ENCODE measurements around the gene DOK5. TPM values are rescaled to one million over a fixed set of nuclear protein-coding genes. Genes with fewer than 3 reads are reported as not detected.

The DOK5 gene
- polyA plus RNA-seq, 1 of the 3 experiments (the other 2 are of a cell fraction) = 12.4 TPM

- no peak for TF ChIP-seq EZH2phosphoT487 (IDR thresholded peaks at IDR 0.05; ENCODE audit: borderline replicate concordance, low read depth)
- TF ChIP-seq SIN3A (IDR thresholded peaks at IDR 0.05; ENCODE audit: borderline replicate concordance, low read depth, low read length) = no peak
- no peak for TF ChIP-seq TEAD4 (IDR thresholded peaks at IDR 0.05; ENCODE audit: borderline replicate concordance, insufficient read depth)
- TF ChIP-seq CHD2 (IDR thresholded peaks at IDR 0.05; ENCODE audit: low read length, partially characterized antibody) = no peak
- TF ChIP-seq, protein P1, sequence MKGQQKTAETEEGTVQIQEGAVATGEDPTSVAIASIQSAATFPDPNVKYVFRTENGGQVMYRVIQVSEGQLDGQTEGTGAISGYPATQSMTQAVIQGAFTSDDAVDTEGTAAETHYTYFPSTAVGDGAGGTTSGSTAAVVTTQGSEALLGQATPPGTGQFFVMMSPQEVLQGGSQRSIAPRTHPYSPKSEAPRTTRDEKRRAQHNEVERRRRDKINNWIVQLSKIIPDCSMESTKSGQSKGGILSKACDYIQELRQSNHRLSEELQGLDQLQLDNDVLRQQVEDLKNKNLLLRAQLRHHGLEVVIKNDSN (IDR thresholded peaks at IDR 0.05; ENCODE audit: borderline replicate concordance, low read depth) = no peak
These were observed 2.8 kb upstream of the DOK5 start (continued) for GRCh38 chr20:54472607-54473006.

DNA sequence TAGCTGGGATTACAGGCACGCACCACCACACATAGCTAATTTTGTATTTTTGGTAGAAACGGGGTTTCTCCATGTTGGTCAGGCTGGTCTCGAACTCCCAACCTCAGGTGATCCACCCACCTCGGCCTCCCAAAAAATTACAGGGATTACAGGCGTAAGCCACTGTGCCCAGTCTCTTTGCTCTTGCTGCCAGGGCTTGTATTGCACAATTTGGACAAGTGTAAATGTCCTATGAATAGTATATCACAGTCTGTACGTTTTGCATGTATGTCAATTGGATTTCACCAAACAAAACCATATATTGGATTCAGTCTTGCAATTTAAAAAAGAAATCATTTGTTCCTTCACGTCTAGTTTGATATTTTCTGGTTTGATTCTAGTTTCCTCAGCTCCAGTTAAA lies 2.1 kb upstream of the DOK5 start:
- Histone ChIP-seq H4K20me1 (ENCODE audit: insufficient read depth) (no peaks in the 10 kb centered on the region; the same call in 1 of the 2 replicates), H3K36me3 (replicated peaks in 1 of 2; ENCODE audit: control insufficient read depth in 1 of 2, insufficient read depth in 2 of 2, low read length in 1 of 2) (no peaks in the 10 kb centered on the region), H3F3A (replicated peaks; ENCODE audit: insufficient read depth) (peaks cover 14% of the 10 kb centered on the region), H3K4me1 (ENCODE audit: control insufficient read depth in 1 of 2, insufficient read depth in 2 of 2, low read depth in 1 of 2, low read length in 1 of 2) (peaks cover 0 to 9% of the 10 kb centered on the region in 2 experiments; a peak in 1 of 4 replicates), H3K27me3 (ENCODE audit: insufficient read depth) (peaks cover 15% of the 10 kb centered on the region; the same call in 1 of the 2 replicates), H3K9ac (no peak overlapping the region), H3K9me3 (no peaks in the 10 kb centered on the region), H3K4me2 (no peak overlapping the region), H3K9me2 (no peaks in the 10 kb centered on the region), H2AFZ (ENCODE audit: low read depth) (no peak overlapping the region), H3K27ac (ENCODE audit: low read depth in 2 of 2, low read length in 1 of 2) (no peak overlapping the region), H3K79me2 (ENCODE audit: insufficient read depth) (peaks cover 15% of the 10 kb centered on the region), H3K4me3 (ENCODE audit: low read depth in 2 of 2, low read length in 1 of 2) (no peak overlapping the region)
- WGBS (ENCODE audit: low lambda C conversion rate) = 9% methylated on average over 7 of the region's 7 CpGs
- no peak for TF ChIP-seq FOXJ3 (CRISPR knock-in tag; IDR thresholded peaks at IDR 0.05)
- no peak for TF ChIP-seq YY1 (IDR thresholded peaks at IDR 0.05; ENCODE audit: low read depth)
- no peak for TF ChIP-seq NFIC (IDR thresholded peaks at IDR 0.05; ENCODE audit: borderline replicate concordance)
- TF ChIP-seq FOXM1 (IDR thresholded peaks at IDR 0.05; ENCODE audit: low read depth) = no peak
- TF ChIP-seq EP300 (IDR thresholded peaks at IDR 0.05; ENCODE audit: borderline replicate concordance in 1 of 2, low read depth in 1 of 2, low read length in 1 of 2) = no peak
- TF ChIP-seq, protein P2, sequence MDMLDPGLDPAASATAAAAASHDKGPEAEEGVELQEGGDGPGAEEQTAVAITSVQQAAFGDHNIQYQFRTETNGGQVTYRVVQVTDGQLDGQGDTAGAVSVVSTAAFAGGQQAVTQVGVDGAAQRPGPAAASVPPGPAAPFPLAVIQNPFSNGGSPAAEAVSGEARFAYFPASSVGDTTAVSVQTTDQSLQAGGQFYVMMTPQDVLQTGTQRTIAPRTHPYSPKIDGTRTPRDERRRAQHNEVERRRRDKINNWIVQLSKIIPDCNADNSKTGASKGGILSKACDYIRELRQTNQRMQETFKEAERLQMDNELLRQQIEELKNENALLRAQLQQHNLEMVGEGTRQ (IDR thresholded peaks at IDR 0.05; ENCODE audit: borderline replicate concordance, low read depth, low read length) = no peak
- TF ChIP-seq, protein P3, sequence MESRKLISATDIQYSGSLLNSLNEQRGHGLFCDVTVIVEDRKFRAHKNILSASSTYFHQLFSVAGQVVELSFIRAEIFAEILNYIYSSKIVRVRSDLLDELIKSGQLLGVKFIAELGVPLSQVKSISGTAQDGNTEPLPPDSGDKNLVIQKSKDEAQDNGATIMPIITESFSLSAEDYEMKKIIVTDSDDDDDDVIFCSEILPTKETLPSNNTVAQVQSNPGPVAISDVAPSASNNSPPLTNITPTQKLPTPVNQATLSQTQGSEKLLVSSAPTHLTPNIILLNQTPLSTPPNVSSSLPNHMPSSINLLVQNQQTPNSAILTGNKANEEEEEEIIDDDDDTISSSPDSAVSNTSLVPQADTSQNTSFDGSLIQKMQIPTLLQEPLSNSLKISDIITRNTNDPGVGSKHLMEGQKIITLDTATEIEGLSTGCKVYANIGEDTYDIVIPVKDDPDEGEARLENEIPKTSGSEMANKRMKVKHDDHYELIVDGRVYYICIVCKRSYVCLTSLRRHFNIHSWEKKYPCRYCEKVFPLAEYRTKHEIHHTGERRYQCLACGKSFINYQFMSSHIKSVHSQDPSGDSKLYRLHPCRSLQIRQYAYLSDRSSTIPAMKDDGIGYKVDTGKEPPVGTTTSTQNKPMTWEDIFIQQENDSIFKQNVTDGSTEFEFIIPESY (IDR thresholded peaks at IDR 0.05; ENCODE audit: borderline replicate concordance, low read depth) = no peak
- TF ChIP-seq TEAD4 (IDR thresholded peaks at IDR 0.05; ENCODE audit: borderline replicate concordance, insufficient read depth) = no peak
- TF ChIP-seq EZH2phosphoT487 (IDR thresholded peaks at IDR 0.05; ENCODE audit: borderline replicate concordance, low read depth) = no peak
- TF ChIP-seq MEF2A (IDR thresholded peaks at IDR 0.05; ENCODE audit: borderline replicate concordance, low read depth) = no peak
- no peak for TF ChIP-seq RXRA (IDR thresholded peaks at IDR 0.05; ENCODE audit: borderline replicate concordance, low read depth)
- TF ChIP-seq NRF1 (IDR thresholded peaks at IDR 0.05; ENCODE audit: low read depth, low read length) = no peak
- TF ChIP-seq, protein P4, sequence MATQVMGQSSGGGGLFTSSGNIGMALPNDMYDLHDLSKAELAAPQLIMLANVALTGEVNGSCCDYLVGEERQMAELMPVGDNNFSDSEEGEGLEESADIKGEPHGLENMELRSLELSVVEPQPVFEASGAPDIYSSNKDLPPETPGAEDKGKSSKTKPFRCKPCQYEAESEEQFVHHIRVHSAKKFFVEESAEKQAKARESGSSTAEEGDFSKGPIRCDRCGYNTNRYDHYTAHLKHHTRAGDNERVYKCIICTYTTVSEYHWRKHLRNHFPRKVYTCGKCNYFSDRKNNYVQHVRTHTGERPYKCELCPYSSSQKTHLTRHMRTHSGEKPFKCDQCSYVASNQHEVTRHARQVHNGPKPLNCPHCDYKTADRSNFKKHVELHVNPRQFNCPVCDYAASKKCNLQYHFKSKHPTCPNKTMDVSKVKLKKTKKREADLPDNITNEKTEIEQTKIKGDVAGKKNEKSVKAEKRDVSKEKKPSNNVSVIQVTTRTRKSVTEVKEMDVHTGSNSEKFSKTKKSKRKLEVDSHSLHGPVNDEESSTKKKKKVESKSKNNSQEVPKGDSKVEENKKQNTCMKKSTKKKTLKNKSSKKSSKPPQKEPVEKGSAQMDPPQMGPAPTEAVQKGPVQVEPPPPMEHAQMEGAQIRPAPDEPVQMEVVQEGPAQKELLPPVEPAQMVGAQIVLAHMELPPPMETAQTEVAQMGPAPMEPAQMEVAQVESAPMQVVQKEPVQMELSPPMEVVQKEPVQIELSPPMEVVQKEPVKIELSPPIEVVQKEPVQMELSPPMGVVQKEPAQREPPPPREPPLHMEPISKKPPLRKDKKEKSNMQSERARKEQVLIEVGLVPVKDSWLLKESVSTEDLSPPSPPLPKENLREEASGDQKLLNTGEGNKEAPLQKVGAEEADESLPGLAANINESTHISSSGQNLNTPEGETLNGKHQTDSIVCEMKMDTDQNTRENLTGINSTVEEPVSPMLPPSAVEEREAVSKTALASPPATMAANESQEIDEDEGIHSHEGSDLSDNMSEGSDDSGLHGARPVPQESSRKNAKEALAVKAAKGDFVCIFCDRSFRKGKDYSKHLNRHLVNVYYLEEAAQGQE (IDR thresholded peaks at IDR 0.05; ENCODE audit: low read depth, low read length) = no peak
- TF ChIP-seq, protein P1 (IDR thresholded peaks at IDR 0.05; ENCODE audit: borderline replicate concordance, low read depth) = no peak
- no peak for TF ChIP-seq IRF3 (IDR thresholded peaks at IDR 0.05; ENCODE audit: low read depth, low read length)
- TF ChIP-seq ELF1 (IDR thresholded peaks at IDR 0.05) = no peak
- TF ChIP-seq SIN3A (IDR thresholded peaks at IDR 0.05; ENCODE audit: borderline replicate concordance, low read depth, low read length) = no peak
- TF ChIP-seq RCOR1 (IDR thresholded peaks at IDR 0.05; ENCODE audit: low read length) = no peak
- no peak for DNase-seq
- ChIA-PET CTCF (no interaction called here), POLR2A (interaction anchor here (0.7 kb wide), 1 partner anchor 19 kb away, joined by 4 read pairs; no protein-coding TSS in a partner anchor)
